Neural cell (in vitro differentiated cells): ENCODE measurements around the gene ELK3.

Source experiments
- EP300 ChIP-seq: fragments of 450-650 bp; conservative IDR thresholded peaks from 2 replicates; pipeline ENCODE4 v1.6.1; 2014; ENCODE audit warnings: antibody characterized with exemption, mild to moderate bottlenecking, moderate library complexity; ENCODE audit not compliant: poor library complexity, severe bottlenecking
- EZH2 ChIP-seq: fragments of 200-600, 300-800 bp; shearing (Covaris generic), sonication (generic); IDR thresholded peaks from 2 replicates; pipeline ENCODE4 v1.6.1; 2014; ENCODE audit warnings: antibody characterized with exemption, low read length, borderline replicate concordance, mild to moderate bottlenecking; ENCODE audit not compliant: insufficient read depth, poor library complexity, severe bottlenecking
- TF ChIP-seq, protein P1 (sequence below): fragments of 450-650 bp; IDR thresholded peaks from 2 replicates; pipeline ENCODE4 v1.5.1; 2014; ENCODE audit warnings: antibody characterized with exemption, mild to moderate bottlenecking, moderate library complexity; ENCODE audit not compliant: poor library complexity, severe bottlenecking

DNA sequence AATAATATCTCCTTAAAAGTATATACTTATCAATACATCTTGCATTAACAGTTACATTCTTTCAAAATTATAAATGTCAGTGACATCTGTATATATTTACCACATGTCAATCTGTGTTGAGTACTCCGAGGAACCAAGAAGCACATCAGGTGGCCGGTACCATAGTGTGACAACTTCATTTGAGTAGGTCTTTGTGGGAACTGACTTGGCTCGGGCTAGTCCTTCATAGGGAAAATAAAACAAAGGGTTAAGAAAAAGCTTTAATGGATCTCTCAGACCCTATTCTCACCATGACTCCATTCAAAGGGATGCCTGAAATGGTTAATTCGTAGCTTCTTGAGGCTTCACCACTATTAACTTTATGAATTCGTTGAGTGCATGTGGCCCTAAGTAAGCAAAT, 94.9 kb downstream of the ELK3 start:
- TF ChIP-seq, protein P1, sequence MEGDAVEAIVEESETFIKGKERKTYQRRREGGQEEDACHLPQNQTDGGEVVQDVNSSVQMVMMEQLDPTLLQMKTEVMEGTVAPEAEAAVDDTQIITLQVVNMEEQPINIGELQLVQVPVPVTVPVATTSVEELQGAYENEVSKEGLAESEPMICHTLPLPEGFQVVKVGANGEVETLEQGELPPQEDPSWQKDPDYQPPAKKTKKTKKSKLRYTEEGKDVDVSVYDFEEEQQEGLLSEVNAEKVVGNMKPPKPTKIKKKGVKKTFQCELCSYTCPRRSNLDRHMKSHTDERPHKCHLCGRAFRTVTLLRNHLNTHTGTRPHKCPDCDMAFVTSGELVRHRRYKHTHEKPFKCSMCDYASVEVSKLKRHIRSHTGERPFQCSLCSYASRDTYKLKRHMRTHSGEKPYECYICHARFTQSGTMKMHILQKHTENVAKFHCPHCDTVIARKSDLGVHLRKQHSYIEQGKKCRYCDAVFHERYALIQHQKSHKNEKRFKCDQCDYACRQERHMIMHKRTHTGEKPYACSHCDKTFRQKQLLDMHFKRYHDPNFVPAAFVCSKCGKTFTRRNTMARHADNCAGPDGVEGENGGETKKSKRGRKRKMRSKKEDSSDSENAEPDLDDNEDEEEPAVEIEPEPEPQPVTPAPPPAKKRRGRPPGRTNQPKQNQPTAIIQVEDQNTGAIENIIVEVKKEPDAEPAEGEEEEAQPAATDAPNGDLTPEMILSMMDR: no peak
- TF ChIP-seq EZH2 (no peak), EP300 (no peak)
